CD4-positive, alpha-beta T cell treated with Interleukin-6 for 4 hours (primary cell): ENCODE data around the gene ECHDC1.

Experiments
- DNase-seq: peaks from one replicate; pipeline ENCODE4 v3.0.0-alpha.2; 2020; ENCODE audit warnings: mixed read lengths

The ECHDC1 gene

DNA sequence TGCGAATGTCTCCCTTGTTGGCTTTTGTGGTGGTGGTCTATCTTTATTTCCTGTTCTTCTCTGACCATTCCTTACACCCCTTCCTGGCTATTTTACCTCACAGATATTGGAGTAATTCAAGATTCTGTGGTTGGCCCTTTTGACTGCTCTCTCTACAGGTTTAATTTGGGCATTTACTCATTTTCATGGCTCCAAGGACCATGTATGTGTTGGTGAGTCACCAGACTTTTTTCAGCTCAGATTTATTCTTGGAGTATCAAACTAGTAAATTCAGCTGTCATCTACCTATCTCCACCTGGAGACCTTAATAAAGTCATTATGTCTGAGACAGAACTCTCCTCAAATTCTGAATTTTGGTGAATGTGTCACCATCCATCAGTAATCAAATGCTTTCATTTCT, 61.2 kb downstream of the ECHDC1 start:
- no peak for DNase-seq

DNA sequence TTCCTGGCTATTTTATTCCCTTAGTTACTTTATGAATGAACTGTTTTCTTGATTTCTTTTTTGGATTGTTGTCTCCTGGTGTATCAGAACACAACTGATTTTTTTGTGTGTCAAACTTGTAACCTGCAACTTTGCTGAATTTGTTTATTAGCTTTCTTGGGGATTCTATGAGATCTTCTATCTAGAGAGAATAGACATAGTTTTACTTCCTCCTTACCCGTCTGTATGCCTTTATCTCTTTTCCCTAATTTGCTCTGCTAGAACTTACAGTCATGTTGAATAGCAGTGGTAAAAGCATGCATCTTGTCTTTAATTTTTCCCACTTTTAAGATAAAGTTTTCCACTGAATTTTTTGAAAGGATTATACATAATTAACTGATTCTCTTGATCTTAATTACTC, 63.6 kb downstream of the ECHDC1 start:
- DNase-seq, result no peak

DNA sequence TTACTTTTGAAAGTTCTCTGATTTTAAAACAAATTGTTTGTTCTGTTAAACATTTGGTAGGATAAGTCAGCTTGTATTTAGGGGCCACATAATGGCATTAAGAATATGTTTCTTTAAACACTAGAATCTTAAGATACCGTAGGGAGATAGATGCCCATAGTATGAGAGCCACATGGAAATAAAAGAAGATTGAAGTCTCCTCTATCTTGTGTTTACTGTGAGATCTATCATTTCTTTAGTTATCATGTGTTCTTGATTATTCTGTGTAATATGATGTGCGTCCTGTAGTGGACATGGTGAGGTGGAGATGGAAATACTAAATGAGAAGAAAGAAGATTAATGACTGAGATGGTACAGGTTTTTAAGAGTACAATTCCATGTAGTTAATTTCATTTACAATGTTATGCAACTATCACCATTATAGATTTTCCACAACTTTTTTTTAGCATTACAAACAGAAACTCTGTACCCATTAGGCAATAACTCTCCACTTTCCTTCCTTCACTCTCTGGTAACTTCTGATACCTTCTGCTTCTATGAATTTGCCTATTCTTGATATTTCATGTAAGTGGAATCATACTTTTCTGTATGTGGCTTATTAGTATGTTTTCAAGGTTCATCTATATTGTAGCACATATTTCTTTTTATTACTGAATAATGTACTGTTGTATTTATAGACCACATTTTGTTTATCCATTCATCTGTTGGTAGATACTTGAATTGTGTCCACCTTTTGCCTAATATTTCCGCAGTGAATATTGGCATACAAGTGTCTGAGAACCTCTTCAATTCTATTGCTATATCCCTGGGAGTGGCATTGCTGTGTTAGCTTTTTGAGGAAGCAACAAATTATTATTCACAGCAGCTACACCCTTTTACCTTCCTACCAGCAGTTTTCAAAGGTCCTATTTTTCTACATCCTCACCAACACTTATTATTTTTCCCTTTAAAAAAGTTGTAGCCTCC, 65.2 kb downstream of the ECHDC1 start:
- no peak for DNase-seq

DNA sequence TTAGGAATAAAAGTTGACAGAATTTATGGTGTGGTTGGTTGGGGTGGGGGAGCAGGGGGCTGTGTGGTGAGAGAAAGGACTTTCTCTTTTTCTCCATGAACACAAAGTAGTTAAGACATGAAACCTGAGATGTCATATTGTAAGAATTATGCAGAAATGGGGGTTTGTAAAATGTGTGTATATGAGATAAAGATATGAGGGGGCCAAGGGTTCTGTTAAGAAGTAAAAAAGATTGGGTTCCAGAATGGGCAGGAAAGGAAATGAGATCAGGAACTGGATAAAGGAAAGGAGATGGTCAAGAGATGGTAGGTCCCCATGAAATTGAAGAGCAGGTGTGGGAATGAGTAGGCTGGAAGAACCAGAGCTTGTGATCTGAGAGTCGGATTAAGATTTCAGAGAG, 67.1 kb downstream of the ECHDC1 start:
- no peak for DNase-seq

DNA sequence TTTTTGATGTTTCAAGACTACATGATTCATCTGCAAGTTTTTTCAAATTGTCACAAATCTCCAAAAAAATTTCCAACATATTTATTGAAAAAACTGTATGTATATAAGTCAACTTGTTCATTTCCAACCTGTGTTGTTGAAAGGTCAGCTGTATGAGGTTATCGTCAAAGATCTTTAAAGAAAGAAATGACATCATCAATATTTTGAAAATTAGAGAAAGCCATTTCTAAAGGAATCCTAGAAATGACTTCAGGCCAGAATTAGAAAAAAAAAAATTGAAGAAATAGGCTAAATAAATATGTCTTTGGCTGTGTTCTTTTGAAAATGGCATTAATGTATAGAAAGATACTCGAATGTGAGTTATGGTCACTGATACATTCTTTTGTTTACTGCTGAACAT, 69.9 kb downstream of the ECHDC1 start:
- no peak for DNase-seq

DNA sequence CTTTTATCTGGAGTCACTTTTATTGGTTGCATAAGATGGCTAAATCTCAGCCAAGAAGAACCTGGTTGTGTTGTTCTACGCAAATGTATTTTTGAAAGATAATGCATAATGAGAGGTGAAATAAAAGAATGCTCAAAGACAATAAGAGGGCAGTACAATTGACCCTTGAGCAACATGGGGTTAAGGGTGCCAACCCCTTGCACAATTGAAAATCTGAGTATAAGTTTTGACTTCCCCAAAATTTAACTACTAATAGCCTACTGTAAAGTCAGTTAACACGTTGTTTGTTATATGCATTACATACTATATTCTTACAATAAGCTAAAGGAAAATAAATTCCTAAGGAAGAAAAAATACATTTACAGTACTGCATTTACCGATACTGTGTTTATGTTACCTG, 70.8 kb downstream of the ECHDC1 start:
- no peak for DNase-seq

DNA sequence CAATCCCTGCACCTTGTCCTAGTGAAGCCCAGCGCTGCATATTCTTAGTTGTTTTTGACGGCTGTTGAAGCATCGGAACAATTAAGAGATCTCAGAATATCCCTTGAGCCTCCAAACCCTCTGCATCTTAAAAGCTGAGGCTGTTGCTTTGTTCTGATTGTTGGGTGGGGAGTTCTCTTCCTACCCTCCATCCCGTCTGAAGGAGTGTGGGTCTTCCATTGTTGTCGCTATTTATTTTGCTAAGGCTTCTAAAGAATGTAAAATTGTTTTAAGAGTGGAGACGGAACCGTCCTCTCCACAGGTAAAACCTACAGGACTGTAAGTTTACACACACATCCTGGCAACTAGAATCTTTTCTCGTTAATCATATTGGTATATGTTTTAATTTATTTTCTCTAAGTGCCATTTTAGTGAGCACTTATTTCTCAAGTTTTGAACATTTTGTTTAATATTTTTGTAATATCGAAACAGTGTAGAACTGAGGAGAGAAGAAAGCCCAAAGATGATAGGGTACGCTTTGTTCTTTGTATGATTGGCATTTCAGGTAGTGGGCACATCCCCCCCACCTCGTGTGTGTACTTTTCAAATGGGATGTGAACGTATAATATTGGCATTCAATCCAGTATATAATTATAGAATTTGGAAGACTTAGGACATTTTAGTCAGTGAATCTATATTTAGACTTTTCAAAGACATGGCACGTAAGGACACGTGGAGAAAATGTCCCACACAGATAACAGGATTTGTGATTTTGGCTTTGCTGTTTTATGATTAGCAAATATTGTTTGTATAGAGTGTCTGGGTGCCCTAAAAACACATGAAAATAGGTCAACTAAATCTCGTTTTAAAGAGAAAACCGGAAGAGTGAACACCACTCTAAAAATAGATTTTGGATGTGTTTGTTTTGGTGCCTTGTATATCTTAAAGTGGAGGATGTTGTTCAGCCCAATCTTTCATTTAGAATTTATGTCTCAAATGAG, 75.5 kb downstream of the ECHDC1 start:
- no peak for DNase-seq

DNA sequence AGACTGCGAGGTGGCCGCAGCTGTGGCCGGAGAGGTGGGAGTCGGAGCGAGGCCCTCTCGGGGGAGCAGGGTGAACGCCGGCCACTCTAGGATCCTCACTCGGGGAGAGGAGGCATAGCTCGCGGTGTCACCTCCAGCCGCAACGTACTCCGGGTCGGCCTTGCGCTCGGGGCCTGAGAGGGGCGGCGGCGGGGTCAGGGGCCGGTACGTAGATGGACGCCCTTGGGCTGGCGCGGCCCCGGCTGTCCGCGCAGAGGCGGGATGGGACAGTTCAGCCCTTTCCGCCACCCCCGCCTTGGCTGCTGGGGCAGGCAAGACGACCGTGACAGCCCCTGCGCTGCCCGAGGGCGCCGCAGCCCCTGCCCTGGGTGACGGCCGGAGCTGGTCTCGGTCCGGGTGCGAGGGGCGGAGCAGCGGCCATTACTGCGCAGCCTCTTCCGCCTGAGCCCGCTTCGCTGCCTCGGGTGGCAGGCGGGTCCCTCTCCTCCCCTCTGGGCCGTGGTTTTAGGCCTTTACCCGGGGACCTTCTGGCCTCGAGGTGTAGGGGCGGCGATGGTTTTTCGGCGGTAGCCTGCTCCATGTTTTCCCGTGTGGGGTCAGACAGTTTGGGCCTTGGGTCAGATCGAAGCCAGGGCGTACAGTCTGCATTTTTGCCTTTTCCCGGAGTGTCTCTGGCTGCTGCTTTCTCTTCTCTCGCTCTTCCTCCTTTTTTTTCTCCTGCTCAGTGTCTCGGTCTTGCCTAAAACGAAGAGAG, 76.3 kb downstream of the ECHDC1 start:
- peak; percentile 57 for DNase-seq

DNA sequence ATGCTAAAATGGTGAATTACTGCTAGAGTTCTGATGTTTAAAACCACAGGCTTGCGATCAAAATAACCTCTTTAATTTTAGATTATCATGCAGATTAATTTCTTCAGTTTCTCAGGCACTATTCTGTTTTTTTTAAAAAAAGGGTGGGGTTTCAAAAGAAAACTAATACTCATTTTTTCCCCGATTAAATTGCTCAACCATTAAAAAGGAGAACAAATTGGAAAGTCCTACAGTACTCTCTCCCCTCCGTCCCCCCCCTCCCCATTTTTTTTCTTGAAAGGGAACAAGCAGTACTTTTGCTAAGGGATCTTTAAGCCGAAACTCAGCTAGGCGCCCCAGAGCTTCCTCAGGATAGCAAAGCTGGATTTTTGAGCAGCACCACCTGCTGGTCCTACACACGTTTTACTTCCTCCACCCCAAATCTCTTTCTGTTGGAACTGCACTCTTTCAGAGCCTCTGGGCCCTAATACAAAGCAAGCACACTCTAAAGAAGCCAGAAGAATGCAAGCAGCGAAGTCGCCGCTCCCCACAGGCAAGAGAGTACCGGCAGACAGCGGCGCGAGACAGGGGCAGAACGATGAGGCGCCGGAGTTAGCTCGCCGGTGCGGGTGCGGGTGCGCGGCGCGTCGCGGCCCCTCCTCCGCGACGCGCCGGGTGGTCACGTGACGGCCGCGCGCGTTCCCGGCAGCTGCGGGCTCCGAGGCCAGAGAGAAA, 77.1 kb downstream of the ECHDC1 start, which contains the start of gene RNF146:
Gene RNF146 (plus strand): TSS at position 687 of the 714 bp plus-strand sequence. CDS start 13,475 bp downstream, outside the sequence.
- DNase-seq, result peak; percentile 72

DNA sequence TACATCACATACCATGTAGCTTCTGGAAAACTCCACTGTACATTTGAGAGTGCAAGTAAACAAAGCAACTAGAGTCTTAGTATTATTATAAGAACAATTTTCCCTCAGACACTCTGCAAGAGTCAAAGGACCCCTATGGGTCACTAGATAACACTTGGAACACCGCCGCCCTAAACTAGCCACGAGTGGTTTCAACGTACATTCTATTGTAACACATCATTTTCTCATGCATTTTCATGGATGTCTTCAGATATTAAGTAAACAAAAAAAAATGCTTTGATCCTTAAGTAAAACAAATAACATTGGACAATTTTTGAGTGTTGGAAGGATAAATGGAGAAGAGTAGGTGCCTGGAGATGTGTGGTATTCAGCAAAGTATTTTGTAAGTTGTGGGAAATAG, 79.9 kb downstream of the ECHDC1 start:
- DNase-seq, result no peak

DNA sequence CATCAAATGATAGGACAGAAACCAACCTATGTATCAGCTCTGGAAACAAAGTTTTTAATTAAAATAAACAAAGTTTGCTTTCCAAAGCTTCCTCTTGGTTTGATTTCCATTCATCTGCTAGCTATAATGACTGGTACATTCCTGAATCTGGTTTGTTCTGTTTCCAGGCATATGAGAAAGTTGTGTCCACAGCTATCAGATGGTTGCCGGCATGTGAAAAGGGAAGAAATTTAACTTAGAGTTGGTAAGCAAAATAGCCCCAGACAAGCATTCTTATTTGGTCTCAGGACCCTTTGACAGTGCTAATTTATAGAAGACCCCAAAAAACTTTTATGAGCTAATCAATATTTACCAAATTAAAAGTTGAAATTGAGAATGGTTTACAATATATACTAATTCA, 80.5 kb downstream of the ECHDC1 start:
- no peak for DNase-seq

DNA sequence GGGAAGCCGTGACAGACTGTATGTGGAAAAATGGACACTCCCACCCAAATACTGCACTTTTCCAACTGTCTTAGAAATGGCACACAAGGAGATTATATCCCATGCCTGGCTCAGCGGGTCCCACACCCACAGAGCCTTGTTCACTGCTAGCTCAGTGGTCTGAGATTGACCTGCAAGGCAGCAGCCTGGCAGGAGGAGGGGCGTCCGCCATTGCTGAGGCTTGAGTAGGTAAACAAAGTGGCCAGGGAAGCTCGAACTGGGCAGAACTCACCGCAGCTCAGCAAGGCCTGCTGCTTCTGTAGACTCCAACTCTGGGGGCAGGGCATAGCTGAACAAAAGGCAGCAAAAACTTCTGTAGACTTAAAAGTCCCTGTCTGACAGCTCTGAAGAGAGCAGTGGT, 88.1 kb downstream of the ECHDC1 start:
- DNase-seq, result no peak

DNA sequence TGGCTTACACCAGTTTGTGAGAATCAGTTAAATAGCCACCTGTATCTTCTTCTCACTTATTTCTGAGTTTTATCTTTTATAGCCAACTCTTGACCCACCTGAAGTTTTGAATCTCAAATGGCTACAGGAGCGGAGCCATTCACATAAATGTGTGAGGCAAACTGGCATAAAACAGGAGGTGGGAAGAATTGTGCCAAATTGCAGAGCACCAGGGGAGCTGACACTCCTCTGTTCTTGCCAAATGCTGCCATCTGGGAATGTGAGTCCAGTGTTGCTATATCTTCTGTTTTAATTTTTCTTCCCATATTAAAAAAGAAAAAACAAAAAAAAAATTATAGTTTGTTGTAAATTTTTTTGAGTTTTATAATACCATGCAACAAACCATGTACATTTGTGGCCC, 93.8 kb downstream of the ECHDC1 start:
- no peak for DNase-seq

DNA sequence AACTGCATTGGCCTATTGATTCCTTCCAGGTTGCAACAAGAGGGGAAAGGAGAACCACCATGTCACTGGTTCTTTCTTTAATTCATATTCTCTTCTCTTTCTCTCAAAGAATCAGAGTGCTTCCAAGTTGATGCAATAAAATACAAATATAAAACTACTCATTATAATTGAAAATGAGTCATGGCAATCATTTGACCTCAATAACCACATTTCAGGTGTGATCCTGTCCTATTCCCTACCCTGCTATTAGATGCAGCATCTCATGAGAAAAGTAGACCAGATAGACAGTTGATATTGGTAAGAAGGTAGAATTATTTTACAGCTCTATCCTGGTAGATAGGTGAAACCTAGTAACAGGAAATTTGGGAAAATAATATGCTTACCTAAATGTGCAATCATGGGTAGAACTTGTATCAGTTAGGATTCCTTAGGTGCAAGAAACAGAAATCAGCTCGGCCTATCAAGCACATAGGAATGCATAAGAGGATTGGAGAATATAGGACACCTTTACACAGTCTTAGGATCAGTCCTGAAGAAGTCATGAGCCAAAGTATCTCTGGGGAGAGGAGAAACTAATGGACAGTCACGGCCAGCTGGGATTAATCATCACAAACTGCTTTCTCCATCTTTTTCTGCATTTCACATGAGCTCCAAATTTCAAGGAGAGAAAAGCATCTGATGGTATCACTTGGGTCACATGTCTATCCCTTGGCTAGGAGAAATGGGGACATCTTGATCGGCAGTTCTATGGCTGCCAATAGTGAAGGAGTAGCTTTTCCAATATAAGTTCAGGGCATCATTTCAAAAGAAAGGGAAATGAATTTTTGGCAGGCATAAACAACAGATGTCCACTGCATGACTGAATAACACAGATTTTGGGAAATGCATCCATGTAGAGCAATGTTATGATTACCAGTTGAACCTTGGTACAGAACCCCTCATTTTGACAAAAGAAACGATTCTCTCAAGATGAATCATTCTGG, 96.0 kb downstream of the ECHDC1 start:
- no peak for DNase-seq

DNA sequence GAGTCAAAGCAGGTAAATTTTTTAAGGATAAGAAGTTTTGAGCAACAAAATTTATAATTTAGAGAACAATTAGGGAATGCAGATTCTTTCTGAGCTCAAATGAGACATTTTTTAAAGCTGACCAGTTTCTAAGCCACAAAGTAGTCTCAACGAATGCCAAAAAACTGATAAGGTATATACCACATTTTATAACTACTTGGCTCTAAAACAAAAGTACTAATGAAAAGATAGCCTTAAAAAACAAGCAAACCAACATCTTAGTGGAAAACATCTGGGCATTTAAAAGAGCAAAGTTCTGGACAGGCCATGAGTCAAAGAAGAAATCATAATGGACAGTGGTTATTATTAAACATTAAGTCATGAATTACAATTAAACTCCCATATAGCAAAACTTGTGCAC, 99.9 kb downstream of the ECHDC1 start:
- DNase-seq, result no peak
